K562 (cell line): ENCODE measurements around the gene PPFIBP2. TPM values are rescaled to one million over a fixed set of nuclear protein-coding genes. Genes with fewer than 3 reads are reported as not detected.

Experiments used
- ATAC-seq: fragments of 200-7000 bp; cut with Tn5 transposase; 3 replicates; pipeline ENCODE4 v1.9.1; 2020; ENCODE audit warnings: moderate library complexity
- BruUV-seq: library from RNA; stranded (reverse); fragments of 400-500 nt; replicated peaks from 2 replicates; lab custom pipeline; 2021; lab: Mats Ljungman, UMichigan
- CTCF ChIA-PET: fragments of 300-600 bp; formaldehyde crosslinking; extraction: SDS; loops from one replicate; lab custom pipeline; 2021; ENCODE audit warnings: low intra/inter-chr PET ratio; lab: Yijun Ruan, JAX
- POLR2A ChIA-PET: fragments of 300-600, 350-650 bp; sonication (Branson Sonifier 250); formaldehyde crosslinking; extraction: SDS; loops from one replicate; lab custom pipeline; 2021; ENCODE audit warnings: antibody characterized with exemption, inconsistent platforms; lab: Yijun Ruan, JAX
- DNase-seq, 4 experiments: peaks; one replicate each; pipeline versions ENCODE4 v3.0.0 to v3.0.0-alpha.2; 2011 to 2018; ENCODE audit warnings: low spot score in 3 of 4, mixed read lengths in 3 of 4; ENCODE audit errors: extremely low read depth in 1 of 4
- FAIRE-seq: peaks from 2 replicates; lab custom pipeline; 2011; peaks lifted over from hg19 to GRCh38; lab: Jason Lieb, UNC
- H2AFZ ChIP-seq: 2 replicates; pipeline ENCODE4 v1.6.0; 2011; ENCODE audit warnings: low read depth, low read length, control low read depth, inconsistent platforms
- H3K27ac ChIP-seq: fragments of 200-600 bp; 3 replicates; pipeline ENCODE4 v1.8.0; 2011; ENCODE audit warnings: low read depth, mild to moderate bottlenecking, control low read depth, inconsistent platforms, low read length, moderate library complexity, mixed read lengths; ENCODE audit errors: extremely low read depth
- H3K27me3 ChIP-seq, 2 experiments: fragments of 300-600 bp in 1 of 2; 2 replicates in 1 of 2; 3 replicates in 1 of 2; pipeline versions ENCODE4 v1.6.0 to v1.8.0; 2011; ENCODE audit warnings: inconsistent platforms in 2 of 2, low read length in 2 of 2, mild to moderate bottlenecking in 1 of 2, mixed read lengths in 1 of 2, moderate library complexity in 1 of 2; ENCODE audit not compliant: control insufficient read depth in 2 of 2, insufficient read depth in 2 of 2
- H3K36me3 ChIP-seq: fragments of 300-600 bp; 3 replicates; pipeline ENCODE4 v1.8.0; 2011; ENCODE audit warnings: mild to moderate bottlenecking, low read length, inconsistent platforms; ENCODE audit not compliant: control insufficient read depth, insufficient read depth
- H3K4me1 ChIP-seq, 2 experiments: fragments of 200-600 bp in 1 of 2; replicated peaks in 1 of 2; 2 replicates in 1 of 2; 3 replicates in 1 of 2; pipeline versions ENCODE4 v1.5.1 to v1.8.0; 2011; ENCODE audit warnings: inconsistent platforms in 2 of 2, low read length in 2 of 2, mild to moderate bottlenecking in 1 of 2, mixed read lengths in 1 of 2, moderate library complexity in 1 of 2; ENCODE audit not compliant: control insufficient read depth in 2 of 2, insufficient read depth in 2 of 2
- H3K4me2 ChIP-seq: 2 replicates; pipeline ENCODE4 v1.6.1; 2011; ENCODE audit warnings: low read length, control low read depth, inconsistent platforms, mixed read lengths; ENCODE audit not compliant: insufficient read depth
- H3K4me3 ChIP-seq: fragments of 200-600 bp; sonication (generic), shearing (Covaris generic); 2 replicates; pipeline ENCODE4 v1.5.1; 2016; ENCODE audit warnings: control low read depth, inconsistent platforms
- H3K79me2 ChIP-seq: fragments of 200-600 bp; 3 replicates; pipeline ENCODE4 v1.8.0; 2011; ENCODE audit warnings: low read length, inconsistent platforms; ENCODE audit not compliant: control insufficient read depth, insufficient read depth
- H3K9ac ChIP-seq, 2 experiments: 2 replicates each; pipeline versions ENCODE4 v1.6.0 to v1.6.1; 2011; ENCODE audit warnings: low read depth in 2 of 2, low read length in 2 of 2, control low read depth in 1 of 2, inconsistent platforms in 1 of 2, mild to moderate bottlenecking in 1 of 2, mixed read lengths in 1 of 2; ENCODE audit not compliant: insufficient read depth in 1 of 2
- H3K9me1 ChIP-seq: one replicate; pipeline ENCODE4 v1.6.0; 2011; ENCODE audit warnings: inconsistent platforms, mild to moderate bottlenecking, low read length, moderate library complexity; ENCODE audit not compliant: control insufficient read depth, insufficient read depth
- H3K9me3 ChIP-seq: replicated peaks from 2 replicates; pipeline ENCODE4 v1.5.1; 2011; ENCODE audit warnings: low read depth, low read length, inconsistent platforms; ENCODE audit not compliant: control insufficient read depth, insufficient read depth
- H4K20me1 ChIP-seq: replicated peaks from 2 replicates; pipeline ENCODE4 v1.6.1; 2011; ENCODE audit warnings: low read length, inconsistent platforms, mixed read lengths; ENCODE audit not compliant: control insufficient read depth, insufficient read depth
- DMBX1 ChIP-seq: fragments of 250-450 bp; sonication (Bioruptor Pico); IDR thresholded peaks from 2 replicates; pipeline ENCODE4 v1.8.0; 2022; ENCODE audit warnings: inconsistent platforms, mild to moderate bottlenecking, moderate library complexity, borderline replicate concordance
- ESRRB ChIP-seq: fragments of 250-450 bp; sonication (Bioruptor Pico); IDR thresholded peaks from 2 replicates; pipeline ENCODE4 v1.5.0; 2020; ENCODE audit warnings: mild to moderate bottlenecking, moderate library complexity, borderline replicate concordance
- FOXP1 ChIP-seq: sonication (generic); formaldehyde crosslinking; IDR thresholded peaks from 2 replicates; pipeline ENCODE4 v1.8.0; 2022; ENCODE audit warnings: mild to moderate bottlenecking, missing genetic modification reagents
- IRF2 ChIP-seq: sonication (generic); formaldehyde crosslinking; IDR thresholded peaks from 2 replicates; pipeline ENCODE4 v1.8.1; 2022; ENCODE audit warnings: mild to moderate bottlenecking, missing genetic modification reagents
- MED1 ChIP-seq: sonication (generic); formaldehyde crosslinking; IDR thresholded peaks from 2 replicates; pipeline ENCODE4 v1.8.1; 2023; ENCODE audit warnings: missing genetic modification reagents, borderline replicate concordance
- PHTF2 ChIP-seq: fragments of 250-450 bp; sonication (Bioruptor Pico); IDR thresholded peaks from 2 replicates; pipeline ENCODE4 v1.5.0; 2021; ENCODE audit warnings: mild to moderate bottlenecking
- RBM39 ChIP-seq: fragments of 200-400 bp; formaldehyde crosslinking; optimal IDR thresholded peaks from 2 replicates; pipeline ENCODE3; 2018; ENCODE audit warnings: low read depth, low read length
- RHOXF2B ChIP-seq: fragments of 250-450 bp; sonication (Bioruptor Pico); conservative IDR thresholded peaks from 2 replicates; pipeline ENCODE4 v1.5.1; 2021
- TBP ChIP-seq: optimal IDR thresholded peaks from 2 replicates; pipeline ENCODE3; 2011; ENCODE audit warnings: low read depth, low read length, improper control_type of control experiment
- YBX1 ChIP-seq: fragments of 450-650 bp; IDR thresholded peaks from 2 replicates; pipeline ENCODE4 v1.7.1; 2016; ENCODE audit warnings: mild to moderate bottlenecking
- ZNF175 ChIP-seq: fragments of 200-800 bp; sonication (Bioruptor generic); IDR thresholded peaks from 2 replicates; pipeline ENCODE4 v1.6.1; 2016; ENCODE audit warnings: low read depth, mild to moderate bottlenecking, missing genetic modification characterization, missing compliant biosample characterization
- ZNF224 ChIP-seq: sonication (generic); formaldehyde crosslinking; IDR thresholded peaks from 2 replicates; pipeline ENCODE4 v1.8.0; 2022; ENCODE audit warnings: mild to moderate bottlenecking, missing genetic modification reagents
- ZNF24 ChIP-seq: fragments of 450-650 bp; IDR thresholded peaks from 2 replicates; pipeline ENCODE4 v1.6.1; 2016
- ZNF3 ChIP-seq: fragments of 250-450 bp; sonication (Bioruptor Pico); IDR thresholded peaks from 2 replicates; pipeline ENCODE4 v1.5.0; 2021; ENCODE audit warnings: mild to moderate bottlenecking, moderate library complexity
- WGBS: fragments of 100-300 bp; shearing (Covaris generic); methylation state at CpG from one replicate; pipeline ENCODE4 v1.1.6; 2016; ENCODE audit warnings: low coverage, mixed read lengths; ENCODE audit not compliant: insufficient coverage; ENCODE audit errors: missing lambda C conversion rate; 5-methylcytosine and 5-hydroxymethylcytosine counted together
- in situ Hi-C: fragments of 300-500 bp; cut with MboI; formaldehyde crosslinking; loops from 4 replicates; pipeline ENCODE4 v1.15.0; 2018; ENCODE audit warnings: inconsistent platforms, mixed read lengths
- intact Hi-C: fragments of 100-400 bp; cut with micrococcal nuclease; formaldehyde crosslinking; loops from 2 replicates; pipeline ENCODE4 v1.14.2; 2022
- polyA plus RNA-seq, 8 experiments: library from polyadenylated mRNA; depleted of rRNA in 4 of 8; stranded (reverse) in 5 of 8; unstranded in 3 of 8; fragments of >200 nt; fragmentation: Nextera tagmentation in 2 of 8; fragmentation: Illumina TruSeq in 1 of 8; extraction: Ambion mirVana in 2 of 8; extraction: Trizol in 1 of 8; gene quantifications; 2 replicates each; pipeline versions ENCODE4 v1.2.1 to v1.2.3, GENCODE V29; 2011 to 2014; ENCODE audit warnings: inconsistent platforms in 1 of 8, missing spikeins in 1 of 8
- total RNA-seq, 7 experiments: library from RNA; depleted of rRNA in 6 of 7; stranded (reverse); fragments of >200 nt in 6 of 7; fragmentation: Illumina TruSeq in 2 of 7; extraction: Trizol in 2 of 7; gene quantifications; 2 replicates each; pipeline versions ENCODE4 v1.2.1 to v1.2.3, GENCODE V29; 2011 to 2021; ENCODE audit warnings: low replicate concordance in 1 of 7
- TF ChIP-seq, protein P1 (sequence below): fragments of 250-450 bp; sonication (Bioruptor Pico); IDR thresholded peaks from 2 replicates; pipeline ENCODE4 v1.5.1; 2021; ENCODE audit warnings: mild to moderate bottlenecking
- TF ChIP-seq, protein P2 (sequence below), 2 experiments: fragments of 150-350 bp in 1 of 2; IDR thresholded peaks; 2 replicates each; pipeline ENCODE4 v1.6.1; 2012 to 2016; ENCODE audit warnings: low read depth in 2 of 2, low read length in 2 of 2, mild to moderate bottlenecking in 1 of 2, moderate library complexity in 1 of 2

The PPFIBP2 gene
- total and polyA plus RNA-seq, 9 of the 15 experiments (the other 6 are each of a cell fraction or from before 2014, with no cell fraction given), result 0.18 to 3.4 (median 1.2) TPM

DNA sequence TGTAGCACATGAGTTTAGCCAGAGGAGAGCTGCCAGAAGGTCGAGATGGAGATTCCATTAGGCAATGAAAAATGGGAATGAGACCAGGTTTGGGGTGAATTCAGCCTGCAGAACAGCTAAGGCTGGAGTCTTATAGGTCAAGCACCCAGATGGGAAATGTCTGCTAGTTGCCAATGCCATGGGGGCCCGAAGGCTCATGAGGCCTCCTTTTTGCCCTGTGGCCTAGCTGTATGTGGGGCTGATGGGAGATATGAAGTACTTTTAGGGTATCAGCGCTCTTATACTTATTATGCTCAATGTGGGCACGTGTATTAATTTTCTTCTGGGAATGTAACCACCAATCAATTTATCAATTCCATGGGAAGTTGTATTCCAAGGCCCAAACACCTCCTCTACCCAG is 8.7 kb downstream of the PPFIBP2 start:
- 3% methylated on average over 4 of the region's 4 CpGs for WGBS
- TF ChIP-seq IRF2 (no peak), RHOXF2B (CRISPR knock-in tag) (no peak), DMBX1 (CRISPR knock-in tag) (no peak), ZNF224 (CRISPR knock-in tag) (no peak), ZNF3 (CRISPR knock-in tag) (no peak), FOXP1 (CRISPR knock-in tag) (no peak), ZNF175 (CRISPR knock-in tag) (no peak), ESRRB (no peak), MED1 (CRISPR knock-in tag) (no peak), TBP (no peak), PHTF2 (CRISPR knock-in tag) (no peak), RBM39 (no peak), YBX1 (no peak), ZNF24 (no peak)
- TF ChIP-seq, protein P1, sequence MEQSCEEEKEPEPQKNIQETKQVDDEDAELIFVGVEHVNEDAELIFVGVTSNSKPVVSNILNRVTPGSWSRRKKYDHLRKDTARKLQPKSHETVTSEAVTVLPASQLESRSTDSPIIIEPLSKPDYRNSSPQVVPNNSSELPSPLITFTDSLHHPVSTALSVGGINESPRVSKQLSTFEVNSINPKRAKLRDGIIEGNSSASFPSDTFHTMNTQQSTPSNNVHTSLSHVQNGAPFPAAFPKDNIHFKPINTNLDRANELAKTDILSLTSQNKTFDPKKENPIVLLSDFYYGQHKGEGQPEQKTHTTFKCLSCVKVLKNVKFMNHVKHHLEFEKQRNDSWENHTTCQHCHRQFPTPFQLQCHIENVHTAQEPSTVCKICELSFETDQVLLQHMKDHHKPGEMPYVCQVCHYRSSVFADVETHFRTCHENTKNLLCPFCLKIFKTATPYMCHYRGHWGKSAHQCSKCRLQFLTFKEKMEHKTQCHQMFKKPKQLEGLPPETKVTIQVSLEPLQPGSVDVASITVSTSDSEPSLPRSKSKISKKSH (CRISPR knock-in tag), result no peak
- TF ChIP-seq, protein P2, sequence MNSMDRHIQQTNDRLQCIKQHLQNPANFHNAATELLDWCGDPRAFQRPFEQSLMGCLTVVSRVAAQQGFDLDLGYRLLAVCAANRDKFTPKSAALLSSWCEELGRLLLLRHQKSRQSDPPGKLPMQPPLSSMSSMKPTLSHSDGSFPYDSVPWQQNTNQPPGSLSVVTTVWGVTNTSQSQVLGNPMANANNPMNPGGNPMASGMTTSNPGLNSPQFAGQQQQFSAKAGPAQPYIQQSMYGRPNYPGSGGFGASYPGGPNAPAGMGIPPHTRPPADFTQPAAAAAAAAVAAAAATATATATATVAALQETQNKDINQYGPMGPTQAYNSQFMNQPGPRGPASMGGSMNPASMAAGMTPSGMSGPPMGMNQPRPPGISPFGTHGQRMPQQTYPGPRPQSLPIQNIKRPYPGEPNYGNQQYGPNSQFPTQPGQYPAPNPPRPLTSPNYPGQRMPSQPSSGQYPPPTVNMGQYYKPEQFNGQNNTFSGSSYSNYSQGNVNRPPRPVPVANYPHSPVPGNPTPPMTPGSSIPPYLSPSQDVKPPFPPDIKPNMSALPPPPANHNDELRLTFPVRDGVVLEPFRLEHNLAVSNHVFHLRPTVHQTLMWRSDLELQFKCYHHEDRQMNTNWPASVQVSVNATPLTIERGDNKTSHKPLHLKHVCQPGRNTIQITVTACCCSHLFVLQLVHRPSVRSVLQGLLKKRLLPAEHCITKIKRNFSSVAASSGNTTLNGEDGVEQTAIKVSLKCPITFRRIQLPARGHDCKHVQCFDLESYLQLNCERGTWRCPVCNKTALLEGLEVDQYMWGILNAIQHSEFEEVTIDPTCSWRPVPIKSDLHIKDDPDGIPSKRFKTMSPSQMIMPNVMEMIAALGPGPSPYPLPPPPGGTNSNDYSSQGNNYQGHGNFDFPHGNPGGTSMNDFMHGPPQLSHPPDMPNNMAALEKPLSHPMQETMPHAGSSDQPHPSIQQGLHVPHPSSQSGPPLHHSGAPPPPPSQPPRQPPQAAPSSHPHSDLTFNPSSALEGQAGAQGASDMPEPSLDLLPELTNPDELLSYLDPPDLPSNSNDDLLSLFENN (IDR thresholded peaks at IDR 0.05; ENCODE audit: low read depth in 2 of 2, low read length in 2 of 2), result no peak
- no peak for DNase-seq
- no peaks in the 10 kb centered on the region for H3K79me2 ChIP-seq
- no peak for ATAC-seq
- H3K4me1 ChIP-seq, result no peaks in the 10 kb centered on the region; a peak in 1 of 5 replicates
- no peak overlapping the region for H3K27ac ChIP-seq
- no peak for FAIRE-seq
- H4K20me1 ChIP-seq, result no peaks in the 10 kb centered on the region; the same call in 1 of the 2 replicates
- H3K27me3 ChIP-seq, result peaks cover 11 to 44% of the 10 kb centered on the region in 2 experiments; a peak in 4 of 5 replicates
- in situ Hi-C loops (no loop called here), intact Hi-C loops (no loop called here)
- ChIA-PET POLR2A (no interaction called here), CTCF (no interaction called here)
- no peak overlapping the region for H3K4me2 ChIP-seq
- no peak overlapping the region for H3K9ac ChIP-seq
- no peak overlapping the region for H3K4me3 ChIP-seq
- no peak overlapping the region for H2AFZ ChIP-seq
- no peaks in the 10 kb centered on the region for H3K9me3 ChIP-seq
- no peaks in the 10 kb centered on the region for H3K36me3 ChIP-seq
- no TSS peak for BruUV-seq
- no peaks in the 10 kb centered on the region for H3K9me1 ChIP-seq
